Measurements from ENCODE around the gene ENDOV.

The ENDOV gene

DNA sequence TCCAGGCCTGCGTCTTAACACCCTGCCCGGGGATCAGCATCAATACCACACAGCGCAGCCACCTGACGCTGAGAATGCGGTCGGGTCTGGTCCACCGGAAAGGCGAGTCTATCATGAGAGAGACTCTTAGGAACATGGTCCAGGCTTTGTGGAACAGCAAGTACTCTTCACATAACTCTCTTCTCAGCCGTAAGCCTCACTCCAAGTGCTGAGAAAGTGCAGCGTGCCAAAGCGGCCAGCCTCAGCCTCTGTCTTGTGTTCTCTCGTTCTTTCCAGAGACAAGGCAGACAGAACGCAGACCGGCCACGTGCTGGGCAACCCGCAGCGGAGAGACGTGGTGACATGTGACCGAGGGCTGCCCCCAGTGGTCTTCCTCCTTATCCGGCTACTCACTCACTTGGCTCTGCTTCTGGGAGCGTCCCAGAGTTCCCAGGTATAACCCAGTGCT lies 34.4 kb upstream of the ENDOV start:
- no peak for TF ChIP-seq CTCF (IDR thresholded peaks at IDR 0.05; ENCODE audit: low read depth, low read length)
- DNase-seq (ENCODE audit: low read depth, low spot score): no peak
- in situ Hi-C loops (cut with HindIII; ENCODE audit: low sequenced_read_pairs): no loop called here
- H3K4me3 ChIP-seq (ENCODE audit: low read depth, low read length): no peak overlapping the region

- TF ChIP-seq CTCF (IDR thresholded peaks at IDR 0.05; ENCODE audit: low read depth, low read length): no peak
- no peak for DNase-seq (ENCODE audit: low read depth, low spot score)
- in situ Hi-C loops (cut with HindIII; ENCODE audit: low sequenced_read_pairs): no loop called here
- H3K4me3 ChIP-seq (ENCODE audit: low read depth, low read length): no peak overlapping the region
Measured at GRCh38 chr17:80381416-80381923, 33.5 kb upstream of the ENDOV start.

DNA sequence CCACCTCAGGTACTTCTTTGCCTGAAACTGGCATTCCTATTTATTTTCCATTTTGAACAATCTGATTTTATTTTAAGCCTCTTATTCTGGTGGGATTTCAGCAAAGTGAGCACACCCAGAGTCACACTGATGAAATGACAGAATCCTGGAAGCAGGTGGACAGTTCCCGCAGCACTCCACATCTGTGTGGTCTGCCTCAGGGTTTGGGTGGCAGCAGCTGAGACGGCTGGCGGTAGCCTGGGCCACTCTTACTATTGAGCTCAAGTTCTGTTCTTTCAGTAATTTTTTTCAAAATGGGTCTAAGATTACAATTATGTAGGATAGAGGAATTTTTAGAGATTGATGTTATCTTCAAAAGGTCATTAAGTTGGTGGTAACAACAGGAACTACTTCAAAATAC lies 32.5 kb upstream of the ENDOV start:
- no peak overlapping the region for H3K4me3 ChIP-seq (ENCODE audit: low read depth, low read length)
- in situ Hi-C loops (cut with HindIII; ENCODE audit: low sequenced_read_pairs): no loop called here
- DNase-seq (ENCODE audit: low read depth, low spot score): no peak
- no peak for TF ChIP-seq CTCF (IDR thresholded peaks at IDR 0.05; ENCODE audit: low read depth, low read length)

GRCh38 chr17:80382956-80383355 lies 32.0 kb upstream of the ENDOV start:
- no peak for TF ChIP-seq CTCF (IDR thresholded peaks at IDR 0.05; ENCODE audit: low read depth, low read length)
- in situ Hi-C loops (cut with HindIII; ENCODE audit: low sequenced_read_pairs): no loop called here
- no peak overlapping the region for H3K4me3 ChIP-seq (ENCODE audit: low read depth, low read length)
- no peak for DNase-seq (ENCODE audit: low read depth, low spot score)

DNA sequence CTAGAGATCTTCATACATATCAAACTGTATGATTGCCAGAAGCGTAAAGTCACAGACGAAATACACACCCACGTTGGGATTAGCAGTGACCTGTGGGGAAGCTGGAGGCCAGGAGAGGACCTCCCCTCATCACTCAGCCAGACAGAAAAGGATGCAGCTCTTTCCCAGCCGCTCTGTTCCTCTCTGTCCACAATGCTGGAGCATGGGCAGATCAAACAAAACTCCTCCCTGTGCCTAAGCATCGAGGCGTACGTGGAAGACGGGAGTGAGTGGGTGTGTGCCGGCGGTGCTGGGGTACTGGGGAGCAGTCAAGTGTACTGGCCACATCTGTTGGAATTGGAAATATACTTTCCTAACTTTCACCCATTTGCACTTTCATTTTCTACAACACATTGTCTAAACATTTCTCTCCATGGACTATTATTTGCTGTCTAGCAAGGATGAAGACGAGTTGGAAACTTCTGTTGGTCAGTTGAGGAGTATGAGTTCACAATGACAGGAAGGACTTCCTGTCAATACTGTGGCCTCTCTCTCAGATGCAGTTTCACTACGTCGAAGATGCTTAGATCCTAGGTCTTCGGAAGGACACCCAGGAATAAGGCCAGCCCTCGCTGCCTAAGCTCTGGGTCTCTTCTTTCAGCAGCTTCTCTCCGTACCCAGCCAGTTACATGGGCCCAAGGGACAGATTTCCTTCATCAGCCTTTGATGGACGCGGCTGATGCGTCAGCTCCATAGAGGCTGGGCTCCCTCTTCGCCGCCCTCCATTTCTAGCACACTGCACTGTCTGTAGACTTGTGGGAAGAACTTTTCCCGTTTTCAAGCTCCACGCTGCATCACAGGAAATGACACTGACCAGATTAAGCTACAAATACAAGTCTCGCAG lies 30.6 kb upstream of the ENDOV start:
- in situ Hi-C loops (cut with HindIII; ENCODE audit: low sequenced_read_pairs): no loop called here

GRCh38 chr17:80385046-80385445 lies 29.9 kb upstream of the ENDOV start:
- H3K4me3 ChIP-seq (ENCODE audit: low read depth, low read length): no peak overlapping the region
- TF ChIP-seq CTCF (IDR thresholded peaks at IDR 0.05; ENCODE audit: low read depth, low read length): no peak
- in situ Hi-C loops (cut with HindIII; ENCODE audit: low sequenced_read_pairs): no loop called here
- DNase-seq (ENCODE audit: low read depth, low spot score): no peak

More for the DNA sequence above, 30.6 kb upstream of the ENDOV start:
- H3K4me3 ChIP-seq (ENCODE audit: low read depth, low read length): no peak overlapping the region
- no peak for DNase-seq (ENCODE audit: low read depth, low spot score)
- TF ChIP-seq CTCF (IDR thresholded peaks at IDR 0.05; ENCODE audit: low read depth, low read length): no peak

Data from astrocyte of the spinal cord (primary cell).